GM18519 (cell line): ENCODE measurements around the gene HELZ2.
"Not testable (repeated sequence)": the region's sequence is repeated elsewhere in the genome, so short reads cannot be mapped to it uniquely, and the experiment has no call there.

Experiments
- ATAC-seq: cut with Tn5 transposase; IDR thresholded peaks from one replicate; pipeline ENCODE4 v1.9.1; 2021; ENCODE audit warnings: mild to moderate bottlenecking, moderate library complexity; ENCODE audit not compliant: unreplicated experiment, low FRiP score

HELZ2 gene, protein sequence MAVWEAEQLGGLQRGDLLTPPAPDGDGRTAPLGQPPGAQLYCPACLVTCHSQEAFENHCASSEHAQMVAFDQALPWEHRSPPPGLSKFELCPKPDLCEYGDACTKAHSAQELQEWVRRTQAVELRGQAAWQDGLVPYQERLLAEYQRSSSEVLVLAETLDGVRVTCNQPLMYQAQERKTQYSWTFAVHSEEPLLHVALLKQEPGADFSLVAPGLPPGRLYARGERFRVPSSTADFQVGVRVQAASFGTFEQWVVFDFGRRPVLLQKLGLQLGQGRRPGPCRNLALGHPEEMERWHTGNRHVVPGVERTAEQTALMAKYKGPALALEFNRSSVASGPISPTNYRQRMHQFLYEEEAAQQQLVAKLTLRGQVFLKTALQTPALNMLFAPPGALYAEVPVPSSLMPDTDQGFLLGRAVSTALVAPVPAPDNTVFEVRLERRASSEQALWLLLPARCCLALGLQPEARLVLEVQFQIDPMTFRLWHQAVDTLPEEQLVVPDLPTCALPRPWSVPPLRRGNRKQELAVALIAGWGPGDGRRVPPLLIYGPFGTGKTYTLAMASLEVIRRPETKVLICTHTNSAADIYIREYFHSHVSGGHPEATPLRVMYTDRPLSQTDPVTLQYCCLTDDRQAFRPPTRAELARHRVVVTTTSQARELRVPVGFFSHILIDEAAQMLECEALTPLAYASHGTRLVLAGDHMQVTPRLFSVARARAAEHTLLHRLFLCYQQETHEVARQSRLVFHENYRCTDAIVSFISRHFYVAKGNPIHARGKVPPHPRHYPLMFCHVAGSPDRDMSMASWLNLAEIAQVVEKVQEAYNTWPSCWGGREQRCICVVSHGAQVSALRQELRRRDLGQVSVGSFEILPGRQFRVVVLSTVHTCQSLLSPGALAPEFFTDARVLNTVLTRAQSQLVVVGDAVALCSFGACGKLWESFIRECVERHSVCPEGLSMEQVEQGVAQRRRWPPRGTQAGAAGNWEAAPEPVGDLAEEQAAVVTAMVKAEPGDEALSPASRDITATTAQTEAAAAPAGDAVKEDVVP (N-terminal part only)

DNA sequence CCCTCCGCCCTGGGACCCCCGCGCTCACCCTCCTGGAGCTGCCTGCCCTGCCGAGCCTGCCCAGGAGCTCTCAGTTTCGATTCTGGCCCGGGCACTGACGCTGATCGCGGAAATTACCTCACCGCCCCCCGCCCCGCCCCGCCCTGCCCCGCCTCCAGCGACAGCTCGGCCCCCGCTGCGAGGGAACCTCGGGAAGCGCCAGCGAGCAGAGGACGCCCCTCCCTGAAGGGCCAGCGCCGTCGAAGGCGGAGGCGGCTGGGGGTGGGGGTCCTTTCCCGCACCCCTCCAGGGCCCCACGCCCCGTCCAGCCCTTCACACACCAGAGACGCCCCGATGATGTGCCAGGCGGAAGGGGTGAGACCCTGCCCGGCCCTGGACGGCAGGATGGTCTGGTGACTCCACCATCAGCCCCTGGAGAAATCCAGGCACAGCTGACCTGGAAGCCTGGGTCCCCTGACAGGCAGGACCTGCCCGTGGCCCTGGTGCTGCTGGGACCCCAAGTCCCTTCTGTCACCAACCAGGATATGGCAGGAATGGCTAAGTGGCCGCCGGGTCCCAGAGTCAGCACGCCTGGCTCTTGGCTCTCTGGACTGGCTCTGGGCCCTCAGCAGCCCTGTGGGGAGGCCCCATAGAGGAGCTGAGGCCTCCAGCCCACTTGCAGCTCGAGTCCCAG lies at the start of gene HELZ2:
Gene HELZ2 (minus strand): TSS at position 84 of the 673 bp plus-strand sequence. CDS start 1,854 bp downstream, outside the sequence.
- no peak for ATAC-seq

DNA sequence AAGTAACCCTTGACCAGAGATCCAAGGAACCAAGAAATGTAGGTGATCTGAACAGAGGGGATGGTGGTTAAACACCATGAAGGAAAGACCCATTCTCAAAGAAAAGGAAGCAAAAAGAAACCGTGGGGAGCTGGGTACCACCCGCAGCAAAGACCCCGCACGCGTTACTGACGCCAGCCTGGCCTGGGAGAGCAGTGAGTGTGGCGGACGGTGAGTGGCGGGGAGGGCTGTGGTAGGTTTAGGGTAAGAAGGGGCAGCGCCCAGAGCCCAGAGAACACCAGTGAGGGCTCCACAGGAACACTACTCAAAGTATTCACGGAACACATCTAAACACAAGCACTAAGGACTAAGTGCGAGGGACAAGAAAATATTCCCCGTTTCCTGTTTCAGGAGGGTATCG lies 48.7 kb upstream of the HELZ2 start:
- no peak for ATAC-seq

DNA sequence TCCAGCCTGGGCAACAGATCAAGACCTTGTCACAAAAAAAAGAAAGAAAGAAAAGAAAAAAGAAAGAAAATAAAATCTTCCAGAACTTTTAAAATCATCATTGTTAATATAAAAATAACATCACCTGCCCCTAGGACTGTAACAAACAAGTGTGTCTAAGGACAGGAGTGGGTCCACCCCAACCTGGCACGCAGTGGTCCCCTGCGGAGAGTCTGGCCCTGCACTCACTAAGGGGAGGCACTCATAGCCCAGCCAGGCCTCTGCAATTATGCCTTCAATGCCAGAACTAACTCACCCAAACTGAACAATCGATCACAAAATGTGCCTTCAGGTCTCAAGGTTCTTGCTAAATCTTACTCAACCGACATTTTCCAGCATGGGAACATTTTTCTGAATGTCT lies 48.1 kb upstream of the HELZ2 start:
- ATAC-seq: no peak

DNA sequence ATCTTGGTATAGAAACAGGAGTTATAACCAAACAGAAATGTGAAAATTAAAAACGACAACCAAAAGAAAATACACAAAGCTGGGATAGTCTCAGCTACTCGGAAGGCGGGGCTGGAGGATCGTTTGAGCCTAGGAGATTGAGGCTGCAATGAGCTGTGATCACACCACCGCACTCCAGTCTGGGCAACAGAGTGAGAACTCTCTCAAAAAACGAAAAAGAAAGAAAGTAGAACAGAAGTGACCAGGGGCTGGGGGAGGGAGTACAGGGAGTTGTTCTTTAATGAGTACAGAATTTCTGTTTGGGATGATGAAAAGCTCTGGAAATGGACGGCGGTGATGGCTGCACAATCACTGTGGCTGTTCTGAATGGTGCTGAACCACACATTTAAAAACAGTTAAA lies 47.0 kb upstream of the HELZ2 start:
- ATAC-seq: no peak

DNA sequence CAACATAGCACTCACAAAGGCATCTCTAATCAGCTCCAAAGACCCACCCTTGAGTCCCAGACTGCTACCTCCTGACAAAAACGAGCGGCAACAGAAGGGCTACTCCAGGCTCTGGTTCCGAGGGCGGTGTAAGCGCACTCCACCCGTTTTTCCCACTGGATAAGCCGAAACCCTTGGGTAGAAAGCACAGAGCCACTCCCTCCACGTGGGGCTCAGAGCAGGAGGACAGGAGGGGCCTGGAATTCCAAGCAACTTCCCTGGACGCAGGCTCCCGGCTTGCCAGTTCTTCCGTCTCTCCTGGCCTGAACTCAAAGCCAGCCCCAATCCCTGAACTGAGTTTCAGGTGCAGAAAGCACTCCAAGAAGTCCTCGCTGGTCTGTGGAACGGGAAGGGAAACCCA lies 45.5 kb upstream of the HELZ2 start:
- no peak for ATAC-seq

DNA sequence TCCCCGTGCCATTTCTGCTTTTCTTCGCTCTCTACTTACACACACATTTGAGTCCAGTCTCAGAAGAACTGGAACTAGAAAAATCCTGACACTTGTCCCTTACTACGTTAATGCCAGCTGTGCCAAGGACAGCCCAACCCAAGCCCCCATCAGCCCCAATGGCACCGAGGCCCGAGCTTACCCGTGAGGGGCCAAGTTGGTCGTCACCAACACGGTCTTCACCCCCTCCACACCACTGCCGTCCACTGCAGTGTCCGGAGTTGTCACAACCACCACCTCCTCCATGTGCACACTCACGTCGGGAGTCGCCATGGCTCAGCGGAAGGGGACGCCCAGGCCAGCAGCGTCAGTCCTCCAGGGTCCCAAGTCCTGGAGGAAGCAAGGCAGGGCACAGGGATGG lies 45.0 kb upstream of the HELZ2 start:
- ATAC-seq: no peak

DNA sequence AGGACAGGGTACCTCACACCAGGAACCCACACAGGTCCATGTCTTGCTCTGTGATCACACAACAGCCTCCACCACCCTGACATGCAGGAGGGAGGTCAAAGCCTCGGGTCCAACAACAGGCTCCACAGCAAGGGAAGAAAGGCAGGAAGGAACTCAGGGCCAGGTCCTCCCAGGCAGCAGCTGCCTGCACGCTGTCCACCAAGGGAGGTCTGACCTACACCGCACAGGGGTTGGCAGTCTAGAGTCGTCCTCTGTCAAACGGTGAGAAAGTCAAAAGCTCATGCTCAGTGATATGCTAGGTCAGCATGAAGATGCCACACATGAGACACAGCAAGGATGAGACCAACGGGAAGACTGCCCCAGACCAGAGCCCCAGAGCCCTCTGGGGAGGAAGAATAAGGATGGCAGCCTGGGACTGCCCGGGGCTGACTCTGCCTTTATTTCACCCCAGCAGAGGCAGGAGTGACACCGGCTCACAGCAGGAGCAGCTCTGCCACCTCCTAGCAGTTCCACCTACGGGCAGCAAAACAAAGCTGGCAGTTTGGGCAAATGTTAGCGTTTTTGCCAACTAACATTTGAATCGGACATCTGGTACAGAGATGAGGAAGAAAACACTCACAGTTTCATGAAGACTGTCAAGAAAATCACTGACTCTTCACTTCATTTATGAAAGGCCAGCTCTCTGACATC lies 44.4 kb upstream of the HELZ2 start:
- no peak for ATAC-seq

DNA sequence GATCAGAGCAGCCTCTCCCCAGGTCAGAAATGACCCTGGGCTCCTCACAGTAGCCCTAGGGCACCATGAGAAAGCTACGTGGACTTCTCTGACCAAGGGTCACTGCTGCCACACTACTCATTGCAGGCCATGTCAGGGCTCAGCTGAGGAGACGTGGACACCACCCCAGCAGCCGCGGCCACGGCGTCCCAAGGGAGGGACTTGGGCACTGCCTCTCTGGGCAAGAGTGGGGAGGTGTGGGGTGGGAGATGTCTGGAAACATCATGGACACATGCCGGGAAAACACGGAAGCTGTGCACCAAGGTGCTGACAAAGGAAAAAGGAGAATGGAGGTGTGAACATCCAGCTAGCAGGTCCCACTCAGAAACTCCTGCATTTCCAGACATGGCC lies 43.8 kb upstream of the HELZ2 start:
- no peak for ATAC-seq

DNA sequence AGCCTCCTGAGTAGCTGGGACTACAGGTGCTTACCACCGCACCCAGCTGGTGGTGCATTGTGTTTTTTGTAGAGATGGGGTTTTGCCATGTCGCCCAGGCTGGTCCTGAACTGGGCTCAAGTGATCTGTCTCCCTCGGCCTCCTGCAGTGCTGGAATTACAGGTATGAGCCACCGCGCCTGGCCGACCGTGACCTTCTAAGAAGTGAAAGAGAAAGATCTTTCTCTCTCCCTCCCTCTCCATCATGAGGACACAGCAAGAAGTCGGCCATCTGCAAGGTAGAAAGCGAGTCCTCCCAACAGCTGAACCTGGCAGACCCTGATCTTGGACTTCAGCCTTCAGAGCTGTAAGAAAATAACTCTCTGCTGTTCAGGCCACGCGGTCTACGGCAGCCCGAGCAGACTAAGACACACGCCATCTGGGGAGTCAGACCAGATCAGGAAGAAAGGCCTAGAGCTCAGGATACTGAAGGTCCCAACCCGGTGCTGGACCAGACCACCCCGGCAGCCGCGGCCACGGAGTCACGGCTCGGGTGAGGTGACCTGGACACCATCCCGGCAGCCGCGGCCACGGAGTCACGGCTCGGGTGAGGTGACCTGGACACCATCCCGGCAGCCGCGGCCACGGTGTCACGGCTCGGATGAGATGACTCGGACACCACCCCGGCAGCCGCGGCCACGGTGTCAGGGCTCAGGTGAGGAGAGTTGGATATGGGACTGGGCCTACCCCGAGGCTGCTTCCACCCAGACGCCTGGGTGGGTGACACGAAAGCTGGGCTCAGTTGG lies 43.2 kb upstream of the HELZ2 start:
- ATAC-seq: no peak

DNA sequence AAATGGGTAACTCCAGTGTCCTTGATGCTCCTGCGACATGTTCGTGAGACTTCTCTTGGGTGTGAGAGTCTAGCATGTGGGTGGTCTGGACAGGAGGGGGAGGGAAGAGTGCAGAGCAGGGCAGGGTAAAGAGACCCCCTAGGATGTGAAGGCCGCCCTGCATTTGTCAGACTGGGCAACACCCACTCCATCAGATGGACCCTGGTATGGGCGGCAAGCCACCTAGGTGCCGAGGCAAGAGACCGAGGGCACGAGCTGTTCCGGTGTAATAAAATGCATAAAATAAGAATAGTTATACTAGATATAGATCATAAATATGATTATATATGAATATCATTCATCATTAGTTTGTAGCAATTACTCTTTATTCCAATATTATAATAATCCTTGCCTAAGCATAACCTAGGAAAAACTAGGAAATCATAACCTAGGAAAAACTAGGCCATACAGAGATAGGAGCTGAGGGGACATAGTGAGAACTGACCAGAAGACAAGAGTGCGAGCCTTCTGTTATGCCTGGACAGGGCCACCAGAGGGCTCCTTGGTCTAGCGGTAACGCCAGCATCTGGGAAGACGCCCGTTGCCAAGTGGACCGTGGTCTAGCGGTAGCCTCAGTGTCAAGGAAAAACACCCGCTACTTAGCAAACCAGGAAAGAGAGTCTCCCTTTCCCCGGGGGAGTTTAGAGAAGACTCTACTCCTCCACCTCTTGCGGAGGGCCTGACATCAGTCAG lies 40.0 kb upstream of the HELZ2 start:
- ATAC-seq: not testable (repeated sequence)

DNA sequence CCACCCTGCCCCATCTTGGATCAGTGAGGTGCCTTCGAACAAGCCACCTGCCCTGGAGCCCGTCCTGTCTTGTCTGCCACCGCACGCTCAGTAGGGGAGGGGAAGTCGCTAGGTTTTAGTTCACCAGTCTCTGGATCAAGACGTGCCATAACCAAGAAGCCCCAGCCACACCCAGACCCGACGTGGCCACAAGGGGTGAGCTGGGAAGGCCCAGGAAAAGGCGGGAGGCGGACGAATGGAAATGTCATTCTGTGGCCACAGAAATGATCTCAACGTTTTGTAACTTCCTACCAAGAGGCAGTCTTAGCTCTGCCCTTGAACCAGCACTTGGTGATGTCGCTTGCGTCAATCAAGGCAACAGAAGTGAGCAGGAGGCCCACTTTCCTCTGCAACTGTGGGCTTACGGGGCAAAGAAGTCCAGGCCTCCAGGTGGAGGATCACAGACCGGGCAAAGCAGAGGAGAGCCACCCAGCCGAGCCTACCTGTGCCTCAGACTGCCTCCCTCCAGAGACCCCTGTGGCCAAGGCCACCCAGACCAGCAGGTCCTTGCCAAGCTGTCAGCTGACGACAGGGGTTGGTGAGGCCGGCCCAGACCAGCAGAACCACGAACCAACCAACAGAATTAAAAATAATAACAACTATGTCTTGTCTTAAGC lies 38.4 kb upstream of the HELZ2 start:
- no peak for ATAC-seq

DNA sequence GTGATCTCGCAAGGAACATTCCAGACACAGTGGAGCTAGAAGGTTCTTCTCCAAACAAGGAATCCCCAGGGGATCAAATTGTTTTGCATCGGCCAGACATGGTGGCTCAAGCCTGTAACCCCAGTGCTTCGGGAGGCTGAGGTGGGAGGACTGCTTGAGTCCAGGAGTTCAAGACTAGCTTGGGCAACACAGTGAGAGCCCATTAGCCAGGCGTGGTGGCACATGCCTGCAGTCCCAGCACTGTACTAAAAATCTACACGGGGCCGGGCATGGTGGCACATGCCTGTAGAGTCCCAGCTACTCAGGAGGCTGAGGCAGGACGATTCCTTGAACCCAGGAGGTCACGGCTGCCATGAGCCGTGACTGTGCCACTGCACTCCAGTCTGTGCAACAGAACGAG lies 37.6 kb upstream of the HELZ2 start:
- ATAC-seq: no peak

DNA sequence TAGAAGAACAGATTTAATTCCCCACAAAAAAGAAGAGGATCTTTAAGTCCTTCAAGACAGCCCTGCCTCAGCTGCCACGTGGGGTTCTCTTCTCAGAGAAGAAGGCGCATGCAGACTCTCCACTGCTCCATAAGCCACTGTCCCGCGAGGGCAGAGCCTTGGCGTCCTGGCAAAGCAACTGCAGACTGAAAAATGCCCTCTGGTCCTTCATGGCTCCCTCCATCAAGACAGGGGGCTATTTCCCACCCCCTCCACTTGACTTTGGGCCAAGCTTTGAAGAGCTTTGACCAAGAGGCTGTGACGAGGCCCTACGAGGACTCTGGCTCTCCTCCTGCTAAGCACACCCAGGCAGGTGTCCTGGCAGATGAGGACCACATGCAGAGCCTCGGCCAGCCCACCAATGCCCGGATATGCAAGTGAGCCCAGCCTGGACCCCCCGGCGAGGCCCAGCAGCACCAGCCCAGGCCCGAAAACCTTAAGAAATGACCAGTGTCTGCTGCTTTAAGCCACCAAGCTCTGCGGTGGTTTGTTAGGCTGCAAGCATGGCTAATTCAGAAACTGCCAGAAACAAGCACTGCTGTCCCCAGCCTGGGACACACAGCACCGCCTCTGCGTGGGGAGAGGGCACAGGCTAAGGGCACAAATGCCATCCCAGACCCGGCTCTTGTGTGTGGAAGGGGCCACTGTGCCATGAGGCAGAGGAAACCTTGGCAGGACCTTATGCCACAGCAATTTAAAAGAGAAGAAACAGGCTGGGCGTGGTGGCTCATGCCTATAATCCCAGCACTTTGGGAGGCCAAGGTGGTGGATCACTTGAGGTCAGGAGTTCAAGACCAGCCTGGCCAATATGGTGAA lies 36.8 kb upstream of the HELZ2 start:
- ATAC-seq: no peak

DNA sequence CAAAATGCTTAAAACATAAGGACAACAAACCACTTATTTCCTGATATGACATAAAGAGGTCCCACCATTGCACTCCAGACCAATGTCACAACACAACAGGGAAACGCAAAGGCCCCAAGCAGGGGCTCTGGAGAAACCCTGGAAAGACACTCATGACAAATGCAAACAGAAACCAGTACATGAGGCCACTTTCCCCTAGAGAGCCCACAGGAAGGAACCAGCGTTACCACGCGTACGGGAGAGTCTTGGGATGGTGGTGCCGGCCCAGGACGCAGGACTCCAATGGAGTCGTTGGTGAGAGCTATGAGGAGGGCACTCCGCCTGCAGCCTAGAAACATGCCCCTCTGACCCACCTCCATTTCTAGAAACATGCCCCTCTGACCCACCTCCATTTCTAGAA lies 32.6 kb upstream of the HELZ2 start:
- no peak for ATAC-seq

DNA sequence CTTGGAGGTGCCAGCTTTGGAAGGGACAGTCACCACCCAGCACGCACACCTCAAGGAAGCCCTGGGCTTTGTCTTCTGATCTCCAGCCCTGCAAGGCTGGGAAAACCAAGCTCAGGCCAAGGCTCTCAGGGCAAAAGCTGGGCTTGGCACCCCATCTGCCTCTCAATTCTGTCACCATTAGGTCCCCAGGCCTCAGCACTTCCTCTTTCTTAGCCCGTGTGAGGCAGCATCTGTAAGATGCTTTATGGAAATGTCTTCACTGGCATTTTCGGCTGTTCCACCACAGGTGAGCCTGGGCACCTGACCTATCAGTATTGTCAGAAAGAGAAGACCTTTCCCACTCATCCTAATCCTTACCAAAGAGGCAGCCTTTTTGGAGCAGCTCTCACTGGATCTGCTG lies 28.3 kb upstream of the HELZ2 start:
- no peak for ATAC-seq

DNA sequence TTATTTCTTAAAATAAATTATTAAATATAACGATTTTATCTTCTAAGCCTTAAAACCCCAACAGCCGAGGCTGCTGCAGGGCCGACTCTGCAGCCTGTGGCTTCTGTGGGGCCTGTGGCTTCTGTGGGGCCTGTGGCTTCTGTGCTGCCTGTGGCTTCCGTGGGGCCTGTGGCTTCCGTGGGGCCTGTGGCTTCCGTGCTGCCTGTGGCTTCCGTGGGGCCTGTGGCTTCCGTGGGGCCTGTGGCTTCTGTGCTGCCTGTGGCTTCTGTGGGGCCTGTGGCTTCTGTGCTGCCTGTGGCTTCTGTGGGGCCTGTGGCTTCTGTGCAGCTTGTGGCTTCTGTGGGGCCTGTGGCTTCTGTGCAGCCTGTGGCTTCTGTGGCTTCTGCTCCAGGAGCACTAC lies 27.6 kb upstream of the HELZ2 start:
- ATAC-seq: not testable (repeated sequence)

DNA sequence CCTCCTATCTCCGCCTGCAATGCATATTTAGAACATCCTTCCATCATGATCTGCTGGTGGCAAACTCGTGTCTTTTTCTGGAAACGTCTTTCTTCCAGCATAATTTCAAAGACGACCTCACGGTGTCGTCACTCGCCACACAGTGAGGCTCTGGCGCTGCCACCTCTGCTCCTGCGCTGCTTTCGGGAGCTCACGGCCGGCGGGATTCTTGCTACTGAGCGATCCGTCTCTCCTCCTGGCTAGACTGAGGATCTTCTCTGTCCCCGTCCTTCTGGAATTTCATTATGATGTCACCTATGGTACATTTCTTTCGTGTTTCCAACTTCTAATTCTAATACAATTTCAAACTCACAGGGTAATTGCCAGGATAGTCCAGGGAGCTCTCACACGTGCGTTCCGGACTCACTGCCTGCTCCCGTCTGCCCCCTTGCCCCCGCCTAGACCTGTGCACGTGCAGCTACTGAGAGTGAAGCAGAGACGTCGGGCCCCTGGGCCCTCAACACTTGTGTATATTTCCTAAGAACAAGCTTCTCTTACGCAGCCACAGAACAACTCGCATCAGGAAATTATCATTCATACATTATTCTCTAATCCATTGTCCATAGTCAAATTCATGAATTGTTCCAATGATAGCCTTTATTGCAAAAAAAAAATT lies 25.5 kb upstream of the HELZ2 start:
- no peak for ATAC-seq
